ENCODE measurements around the gene CMKLR1. TPM values are rescaled to one million over a fixed set of nuclear protein-coding genes. Genes with fewer than 3 reads are reported as not detected.
A peak's percentile ranks its signal among the peaks of the same experiment; 100 is the strongest.

The CMKLR1 gene
- total and polyA plus RNA-seq, 7 experiments from 2014 or later: 0.06 to 8.8 (median 2.0) TPM; not detected in 2

GRCh38 chr12:108312693-108313189 lies 26.4 kb downstream of the CMKLR1 start:
- DNase-seq (no peak), ATAC-seq (no peak)
- H3K4me3 ChIP-seq (ENCODE audit: low read length): no peak overlapping the region
- H3K9me3 ChIP-seq (ENCODE audit: control insufficient read depth in 2 of 3, low read length in 3 of 3): no peaks in the 10 kb centered on the region
- intact Hi-C loops (cut with micrococcal nuclease): no loop called here
- H3K36me3 ChIP-seq (ENCODE audit: control insufficient read depth in 2 of 3, insufficient read depth in 3 of 3, low read length in 3 of 3): no peaks in the 10 kb centered on the region
- Mint-ChIP-seq H3K4me1 (peaks cover 7 to 31% (median 16%) of the 10 kb centered on the region in 7 donors), H3K4me3 (peak overlapping the region in 1 of 10 donors; percentile 38), H3K9me3 (no peaks in the 10 kb centered on the region), H3K27ac (peak overlapping the region in 4 of 9 donors; percentile 19 to 81 (median 26)), H3K27me3 (peaks cover 0 to 6% (median 0%) of the 10 kb centered on the region in 5 donors), H3K36me3 (no peaks in the 10 kb centered on the region)
- ChIA-PET CTCF (no interaction called here), POLR2A (no interaction called here)
- no peak overlapping the region for H3K27ac ChIP-seq (ENCODE audit: low read depth, low read length)
- no peaks in the 10 kb centered on the region for H3K27me3 ChIP-seq (ENCODE audit: control insufficient read depth in 2 of 2, insufficient read depth in 2 of 2, low read length in 2 of 2)
- peaks cover 1 to 16% of the 10 kb centered on the region in 2 donors for H3K4me1 ChIP-seq (ENCODE audit: control insufficient read depth in 2 of 2, insufficient read depth in 2 of 2, low read length in 2 of 2)

GRCh38 chr12:108312073-108312659 lies 26.9 kb downstream of the CMKLR1 start:
- Mint-ChIP-seq H3K9me3 (no peaks in the 10 kb centered on the region), H3K36me3 (no peaks in the 10 kb centered on the region), H3K27me3 (peaks cover 0 to 5% (median 0%) of the 10 kb centered on the region in 5 donors), H3K27ac (peak overlapping the region in 5 of 9 donors; percentile 19 to 81 (median 41)), H3K4me3 (peak overlapping the region in 1 of 10 donors; percentile 38), H3K4me1 (peaks cover 7 to 31% (median 16%) of the 10 kb centered on the region in 7 donors)
- Histone ChIP-seq H3K4me1 (ENCODE audit: control insufficient read depth in 2 of 2, insufficient read depth in 2 of 2, low read length in 2 of 2) (peaks cover 7 to 16% of the 10 kb centered on the region in 2 donors), H3K27me3 (ENCODE audit: control insufficient read depth in 2 of 2, insufficient read depth in 2 of 2, low read length in 2 of 2) (no peaks in the 10 kb centered on the region), H3K9me3 (ENCODE audit: control insufficient read depth in 2 of 3, low read length in 3 of 3) (no peaks in the 10 kb centered on the region), H3K27ac (ENCODE audit: low read depth, low read length) (no peak overlapping the region), H3K36me3 (ENCODE audit: control insufficient read depth in 2 of 3, insufficient read depth in 3 of 3, low read length in 3 of 3) (no peaks in the 10 kb centered on the region), H3K4me3 (ENCODE audit: low read length) (no peak overlapping the region)
- ATAC-seq (no peak), DNase-seq (no peak)
- intact Hi-C loops (cut with micrococcal nuclease): no loop called here
- ChIA-PET CTCF (no interaction called here), POLR2A (no interaction called here)

GRCh38 chr12:108311605-108312004 lies 27.5 kb downstream of the CMKLR1 start:
- H3K4me3 Mint-ChIP-seq: no peak overlapping the region
- H3K9me3 Mint-ChIP-seq: no peaks in the 10 kb centered on the region
- no peak overlapping the region for H3K27ac ChIP-seq (ENCODE audit: low read depth, low read length)
- DNase-seq (no peak), ATAC-seq (no peak)
- no peak overlapping the region for H3K4me3 ChIP-seq (ENCODE audit: low read length)
- H3K4me1 Mint-ChIP-seq: peaks cover 7 to 32% (median 17%) of the 10 kb centered on the region in 7 donors
- intact Hi-C loops (cut with micrococcal nuclease): no loop called here
- CTCF ChIA-PET: no interaction called here
- H3K27ac Mint-ChIP-seq: peak overlapping the region in 1 of 9 donors; percentile 15
- no peaks in the 10 kb centered on the region for H3K27me3 ChIP-seq (ENCODE audit: control insufficient read depth in 2 of 2, insufficient read depth in 2 of 2, low read length in 2 of 2)
- peaks cover 0 to 11% (median under 1%) of the 10 kb centered on the region in 5 donors for H3K27me3 Mint-ChIP-seq
- POLR2A ChIA-PET: no interaction called here
- no peaks in the 10 kb centered on the region for H3K36me3 Mint-ChIP-seq
- peaks cover 7 to 16% of the 10 kb centered on the region in 2 donors for H3K4me1 ChIP-seq (ENCODE audit: control insufficient read depth in 2 of 2, insufficient read depth in 2 of 2, low read length in 2 of 2)
- no peaks in the 10 kb centered on the region for H3K36me3 ChIP-seq (ENCODE audit: control insufficient read depth in 2 of 3, insufficient read depth in 3 of 3, low read length in 3 of 3)
- no peaks in the 10 kb centered on the region for H3K9me3 ChIP-seq (ENCODE audit: control insufficient read depth in 2 of 3, low read length in 3 of 3)

DNA sequence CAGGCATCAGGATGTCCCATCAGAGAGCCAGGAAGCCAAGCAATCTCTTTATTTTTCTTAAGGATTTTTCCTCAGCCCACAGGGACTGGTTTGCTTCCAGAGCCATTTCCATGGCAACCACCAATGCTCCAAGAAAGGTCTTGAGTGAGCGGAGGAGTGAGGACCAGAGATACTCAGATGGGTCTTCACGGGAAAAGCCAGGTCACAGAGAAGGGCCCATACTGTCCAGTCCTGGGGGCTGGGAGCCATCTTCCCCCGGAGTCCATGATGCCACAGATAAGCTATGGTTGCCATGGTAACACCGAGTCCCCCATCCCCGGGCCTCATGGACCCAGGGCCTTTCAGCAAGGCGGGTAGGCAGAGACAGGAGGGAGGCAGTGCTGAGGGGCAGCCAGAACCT lies 28.6 kb downstream of the CMKLR1 start:
- no peaks in the 10 kb centered on the region for H3K27me3 ChIP-seq (ENCODE audit: control insufficient read depth in 2 of 2, insufficient read depth in 2 of 2, low read length in 2 of 2)
- CTCF ChIA-PET: no interaction called here
- H3K4me3 ChIP-seq (ENCODE audit: low read length): no peak overlapping the region
- no peak for ATAC-seq
- H3K4me1 Mint-ChIP-seq: peaks cover 7 to 32% (median 14%) of the 10 kb centered on the region in 7 donors
- H3K9me3 ChIP-seq (ENCODE audit: control insufficient read depth in 2 of 3, low read length in 3 of 3): no peaks in the 10 kb centered on the region
- intact Hi-C loops (cut with micrococcal nuclease): no loop called here
- H3K27me3 Mint-ChIP-seq: peaks cover 0 to 19% (median 5%) of the 10 kb centered on the region in 5 donors
- H3K36me3 Mint-ChIP-seq: no peaks in the 10 kb centered on the region
- DNase-seq: no peak
- POLR2A ChIA-PET: no interaction called here
- no peak overlapping the region for H3K27ac Mint-ChIP-seq
- no peaks in the 10 kb centered on the region for H3K9me3 Mint-ChIP-seq
- peaks cover 7 to 16% of the 10 kb centered on the region in 2 donors for H3K4me1 ChIP-seq (ENCODE audit: control insufficient read depth in 2 of 2, insufficient read depth in 2 of 2, low read length in 2 of 2)
- H3K4me3 Mint-ChIP-seq: no peak overlapping the region
- H3K36me3 ChIP-seq (ENCODE audit: control insufficient read depth in 2 of 3, insufficient read depth in 3 of 3, low read length in 3 of 3): no peaks in the 10 kb centered on the region
- H3K27ac ChIP-seq (ENCODE audit: low read depth, low read length): no peak overlapping the region

GRCh38 chr12:108309674-108310312 lies 29.3 kb downstream of the CMKLR1 start:
- Histone ChIP-seq H3K4me3 (ENCODE audit: low read length) (no peak overlapping the region), H3K27ac (ENCODE audit: low read depth, low read length) (no peak overlapping the region), H3K27me3 (ENCODE audit: control insufficient read depth in 2 of 2, insufficient read depth in 2 of 2, low read length in 2 of 2) (no peaks in the 10 kb centered on the region), H3K9me3 (ENCODE audit: control insufficient read depth in 2 of 3, low read length in 3 of 3) (no peaks in the 10 kb centered on the region), H3K36me3 (ENCODE audit: control insufficient read depth in 2 of 3, insufficient read depth in 3 of 3, low read length in 3 of 3) (no peaks in the 10 kb centered on the region), H3K4me1 (ENCODE audit: control insufficient read depth in 2 of 2, insufficient read depth in 2 of 2, low read length in 2 of 2) (peaks cover 7 to 16% of the 10 kb centered on the region in 2 donors)
- Mint-ChIP-seq H3K27ac (no peak overlapping the region), H3K4me1 (peaks cover 7 to 28% (median 14%) of the 10 kb centered on the region in 7 donors), H3K36me3 (no peaks in the 10 kb centered on the region), H3K27me3 (peaks cover 0 to 25% (median 8%) of the 10 kb centered on the region in 5 donors), H3K4me3 (no peak overlapping the region), H3K9me3 (no peaks in the 10 kb centered on the region)
- no peak for ATAC-seq
- intact Hi-C loops (cut with micrococcal nuclease): no loop called here
- no peak for DNase-seq
- ChIA-PET POLR2A (no interaction called here), CTCF (no interaction called here)

DNA sequence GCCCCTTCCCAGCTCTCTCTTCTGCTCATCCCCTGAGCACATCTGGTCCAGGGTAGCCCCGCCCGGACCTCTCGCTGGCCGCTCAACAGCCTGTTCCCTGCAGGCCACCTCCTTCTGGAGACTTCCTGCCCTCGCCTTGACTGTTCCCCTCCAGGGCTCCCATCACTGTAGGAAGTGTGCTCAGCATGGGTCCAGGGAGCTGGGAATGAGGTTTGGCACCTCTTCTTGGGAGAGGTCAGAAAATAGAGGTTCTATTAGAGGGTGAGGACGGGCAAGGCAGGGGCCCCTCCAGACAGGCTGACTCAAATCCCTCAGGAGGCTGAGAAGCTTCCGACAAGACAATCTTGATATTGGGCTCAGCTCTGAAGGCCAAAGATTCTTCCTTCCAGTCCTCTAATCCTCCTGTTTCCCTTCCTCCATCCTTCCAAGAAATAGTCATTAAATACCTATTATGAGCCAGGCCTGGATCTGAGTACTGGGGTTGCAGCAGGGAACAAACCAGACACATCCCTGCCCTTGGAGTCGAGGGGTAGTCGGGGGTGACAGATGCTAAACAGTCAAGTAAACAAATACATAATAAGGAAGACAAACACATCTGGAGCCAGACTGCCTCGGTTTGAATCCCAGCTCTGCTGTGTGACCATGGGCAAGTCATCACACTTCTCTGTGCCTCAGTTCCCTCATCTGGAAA lies 30.6 kb downstream of the CMKLR1 start:
- ChIA-PET CTCF (no interaction called here), POLR2A (no interaction called here)
- H3K4me1 ChIP-seq (ENCODE audit: control insufficient read depth in 2 of 2, insufficient read depth in 2 of 2, low read length in 2 of 2): peaks cover 7 to 10% of the 10 kb centered on the region in 2 donors

More for the DNA sequence above, 30.6 kb downstream of the CMKLR1 start:
- Histone ChIP-seq H3K4me3 (ENCODE audit: low read length) (no peak overlapping the region), H3K27me3 (ENCODE audit: control insufficient read depth in 2 of 2, insufficient read depth in 2 of 2, low read length in 2 of 2) (no peaks in the 10 kb centered on the region), H3K36me3 (ENCODE audit: control insufficient read depth in 2 of 3, insufficient read depth in 3 of 3, low read length in 3 of 3) (no peaks in the 10 kb centered on the region), H3K27ac (ENCODE audit: low read depth, low read length) (no peak overlapping the region), H3K9me3 (ENCODE audit: control insufficient read depth in 2 of 3, low read length in 3 of 3) (no peaks in the 10 kb centered on the region)
- H3K27me3 Mint-ChIP-seq: peaks cover 0 to 37% (median 14%) of the 10 kb centered on the region in 5 donors
- intact Hi-C loops (cut with micrococcal nuclease): no loop called here
- DNase-seq (no peak), ATAC-seq (no peak)
- no peaks in the 10 kb centered on the region for H3K36me3 Mint-ChIP-seq
- H3K27ac Mint-ChIP-seq: no peak overlapping the region
- peaks cover 1 to 29% (median 7%) of the 10 kb centered on the region in 7 donors for H3K4me1 Mint-ChIP-seq
- no peaks in the 10 kb centered on the region for H3K9me3 Mint-ChIP-seq
- H3K4me3 Mint-ChIP-seq: no peak overlapping the region

All from naive thymus-derived CD4-positive, alpha-beta T cell (primary cell).